ENCODE results near the gene UPK3A.
"Not testable (repeated sequence)": the region's sequence is repeated elsewhere in the genome, so short reads cannot be mapped to it uniquely, and the experiment has no call there.

The UPK3A gene

DNA sequence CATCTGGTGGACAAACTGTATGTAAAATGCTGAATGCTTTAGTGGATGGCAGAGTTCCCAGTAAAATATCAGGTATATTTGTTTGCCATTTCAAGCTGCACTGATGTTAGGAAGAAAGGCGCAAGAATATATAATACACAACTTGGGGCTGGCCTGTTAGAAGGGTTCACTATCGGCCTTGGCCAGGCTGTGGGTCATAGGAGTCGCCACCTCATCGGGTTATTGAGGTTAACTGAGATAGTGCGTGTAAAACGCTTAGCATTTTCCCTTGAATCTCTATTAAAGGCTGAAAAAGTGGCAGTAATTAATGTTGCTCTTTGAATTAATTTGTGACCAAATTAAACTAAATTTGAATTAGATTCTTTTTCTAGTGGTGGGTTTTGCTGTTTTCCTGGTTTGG, 30.0 kb downstream of the UPK3A start:
- Mint-ChIP-seq H3K4me3 (peak overlapping the region; percentile 45), H3K4me1 (ENCODE audit: low read depth) (peaks cover 88% of the 10 kb centered on the region), H3K27me3 (no peaks in the 10 kb centered on the region), H3K27ac (peak overlapping the region; percentile 57), H3K36me3 (ENCODE audit: low read depth) (peaks cover 24% of the 10 kb centered on the region), H3K9me3 (no peaks in the 10 kb centered on the region)
- intact Hi-C loops (cut with micrococcal nuclease) = loop anchor here (10.0 kb wide), 2 partner anchors 50 to 120 kb away; no protein-coding TSS in a partner anchor

DNA sequence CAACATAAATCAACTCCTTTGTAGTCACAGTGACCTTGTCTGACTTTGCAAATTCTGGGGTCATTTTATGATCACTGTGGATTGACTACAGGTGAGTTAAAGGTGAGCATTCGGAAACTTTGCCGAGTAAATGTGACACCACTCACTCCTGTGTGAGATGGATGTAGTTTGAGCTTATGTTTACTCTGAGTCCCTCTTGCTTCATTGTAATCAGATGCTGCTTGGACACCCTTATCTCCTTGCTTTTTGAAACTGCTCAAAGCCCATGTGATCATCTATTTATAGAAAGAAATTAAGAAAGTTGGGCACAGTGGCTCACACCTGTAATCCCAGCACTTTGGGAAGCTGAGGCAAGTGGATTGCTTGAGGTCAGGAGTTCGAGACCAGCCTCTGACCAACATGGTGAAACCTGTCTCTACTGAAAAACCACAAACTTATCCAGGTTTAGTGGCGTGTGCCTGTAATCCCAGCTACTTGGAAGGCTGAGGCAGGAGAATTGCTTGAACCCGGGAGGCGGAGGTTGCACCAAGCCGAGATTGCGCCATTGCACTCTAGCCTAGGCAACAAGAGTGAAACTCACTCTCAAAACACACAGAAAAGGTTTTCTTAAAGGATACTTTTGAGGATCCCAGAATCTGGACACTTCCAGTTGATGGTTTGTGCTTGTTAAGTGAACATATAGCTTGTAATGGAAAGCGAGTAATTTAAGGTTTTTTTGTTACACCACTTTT, 32.2 kb downstream of the UPK3A start:
- H3K4me3 Mint-ChIP-seq = no peak overlapping the region
- H3K4me1 Mint-ChIP-seq (ENCODE audit: low read depth) = peaks cover 75% of the 10 kb centered on the region
- H3K36me3 Mint-ChIP-seq (ENCODE audit: low read depth) = peaks cover 19% of the 10 kb centered on the region
- no peaks in the 10 kb centered on the region for H3K9me3 Mint-ChIP-seq
- peak overlapping the region; percentile 85 for H3K27ac Mint-ChIP-seq
- H3K27me3 Mint-ChIP-seq = no peaks in the 10 kb centered on the region
- intact Hi-C loops (cut with micrococcal nuclease) = loop anchor here (10.0 kb wide), 2 partner anchors 52 to 118 kb away; no protein-coding TSS in a partner anchor

DNA sequence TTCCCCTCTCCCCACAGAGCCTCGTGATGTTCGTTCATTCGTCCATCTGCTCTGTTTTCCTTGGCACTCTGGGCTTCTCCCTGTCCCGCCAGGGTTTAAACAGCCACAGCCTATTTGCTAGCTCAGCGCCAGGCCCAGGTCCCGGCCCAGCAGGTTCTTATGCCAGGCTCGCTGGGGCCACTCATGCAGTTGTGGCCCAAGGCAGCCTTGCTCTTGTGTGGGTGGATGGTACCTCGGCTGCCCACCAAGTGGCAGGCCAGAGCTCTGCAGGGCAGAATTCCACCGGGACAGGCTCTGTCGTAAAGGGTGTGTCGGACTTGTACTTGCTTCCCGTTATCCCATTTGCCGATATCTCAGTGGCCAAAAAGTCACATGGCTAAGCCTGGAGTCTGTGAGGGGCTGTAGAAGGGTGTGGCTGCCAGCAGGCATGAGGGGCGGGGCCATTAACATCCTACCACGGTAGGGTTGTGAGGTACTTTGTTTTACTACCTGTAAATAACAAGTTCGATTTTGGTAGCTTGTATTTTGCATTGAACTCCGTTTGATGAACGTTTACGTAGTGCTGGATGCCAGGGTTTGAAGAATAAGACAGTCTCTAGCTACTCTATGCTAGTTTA, 32.9 kb downstream of the UPK3A start:
- intact Hi-C loops (cut with micrococcal nuclease) = loop anchor here (10.0 kb wide), 2 partner anchors 53 to 117 kb away; no protein-coding TSS in a partner anchor
- H3K36me3 Mint-ChIP-seq (ENCODE audit: low read depth) = peaks cover 20% of the 10 kb centered on the region
- no peak overlapping the region for H3K4me3 Mint-ChIP-seq
- peak overlapping the region; percentile 85 for H3K27ac Mint-ChIP-seq
- H3K9me3 Mint-ChIP-seq = no peaks in the 10 kb centered on the region
- peaks cover 68% of the 10 kb centered on the region for H3K4me1 Mint-ChIP-seq (ENCODE audit: low read depth)
- no peaks in the 10 kb centered on the region for H3K27me3 Mint-ChIP-seq

DNA sequence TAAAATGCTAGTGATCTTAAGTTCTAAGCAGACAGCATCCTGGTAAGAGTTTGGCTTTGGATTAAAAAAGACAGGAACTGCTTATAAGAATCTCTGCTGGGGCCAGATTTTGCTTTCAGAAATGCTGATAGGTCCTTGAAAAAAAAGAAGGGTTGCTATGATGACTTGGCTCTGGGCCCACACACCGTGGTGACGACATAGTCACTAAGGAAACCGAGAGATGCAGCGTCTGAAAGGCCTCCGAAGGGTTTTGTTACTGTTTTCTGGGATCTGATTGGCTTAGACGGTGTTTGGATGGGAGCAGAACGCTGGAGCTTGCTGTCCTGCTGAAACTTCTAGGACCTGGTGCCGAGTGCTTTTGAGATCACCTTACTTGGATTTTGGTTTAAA, 33.4 kb downstream of the UPK3A start:
- peaks cover 63% of the 10 kb centered on the region for H3K4me1 Mint-ChIP-seq (ENCODE audit: low read depth)
- H3K27me3 Mint-ChIP-seq = no peaks in the 10 kb centered on the region
- peak overlapping the region; percentile 85 for H3K27ac Mint-ChIP-seq
- no peaks in the 10 kb centered on the region for H3K9me3 Mint-ChIP-seq
- intact Hi-C loops (cut with micrococcal nuclease) = loop anchor here (10.0 kb wide), 2 partner anchors 53 to 117 kb away; no protein-coding TSS in a partner anchor
- H3K36me3 Mint-ChIP-seq (ENCODE audit: low read depth) = peaks cover 24% of the 10 kb centered on the region
- H3K4me3 Mint-ChIP-seq = peak overlapping the region; percentile 4

DNA sequence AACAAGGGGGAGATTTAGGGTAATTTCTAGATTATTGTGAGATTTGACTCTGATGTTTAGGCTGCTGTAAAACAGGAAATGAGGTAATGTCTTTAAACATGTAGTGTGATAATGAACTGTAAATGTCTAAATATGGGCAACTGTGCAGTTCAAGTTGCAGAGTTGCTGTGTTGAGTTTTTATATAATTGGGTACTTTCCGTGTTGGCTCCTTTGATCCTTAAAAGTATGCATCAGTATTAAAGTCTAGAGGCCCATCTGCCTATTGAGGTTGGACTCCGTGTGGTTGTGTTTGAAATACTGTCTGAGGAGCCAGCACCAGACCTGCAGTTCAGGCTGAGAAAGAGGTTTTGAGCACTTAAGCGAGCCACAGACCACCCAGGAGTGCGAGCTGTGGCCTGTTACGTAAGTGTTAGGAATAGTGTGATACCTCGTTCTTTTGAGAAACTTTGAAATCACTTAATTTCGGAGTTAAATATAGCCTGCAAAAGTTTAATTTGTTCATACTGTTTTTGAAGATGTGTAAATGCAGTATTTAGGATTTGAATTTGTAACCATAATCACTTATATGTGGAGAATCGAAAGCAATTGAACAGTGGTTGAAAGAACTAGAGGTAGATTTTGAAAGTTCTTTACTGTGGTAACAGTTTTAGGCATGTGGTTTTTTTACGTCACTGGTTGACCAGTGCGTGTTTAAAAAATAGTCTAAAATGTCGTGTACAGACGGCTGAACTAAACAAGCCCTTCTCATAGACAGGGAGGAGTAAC, 34.0 kb downstream of the UPK3A start:
- H3K4me1 Mint-ChIP-seq (ENCODE audit: low read depth) = peaks cover 58% of the 10 kb centered on the region
- H3K4me3 Mint-ChIP-seq = peak overlapping the region; percentile 4
- intact Hi-C loops (cut with micrococcal nuclease) = loop anchor here (10.0 kb wide), 2 partner anchors 54 to 116 kb away; no protein-coding TSS in a partner anchor
- peak overlapping the region; percentile 85 for H3K27ac Mint-ChIP-seq
- no peaks in the 10 kb centered on the region for H3K27me3 Mint-ChIP-seq
- H3K9me3 Mint-ChIP-seq = no peaks in the 10 kb centered on the region
- peaks cover 24% of the 10 kb centered on the region for H3K36me3 Mint-ChIP-seq (ENCODE audit: low read depth)

DNA sequence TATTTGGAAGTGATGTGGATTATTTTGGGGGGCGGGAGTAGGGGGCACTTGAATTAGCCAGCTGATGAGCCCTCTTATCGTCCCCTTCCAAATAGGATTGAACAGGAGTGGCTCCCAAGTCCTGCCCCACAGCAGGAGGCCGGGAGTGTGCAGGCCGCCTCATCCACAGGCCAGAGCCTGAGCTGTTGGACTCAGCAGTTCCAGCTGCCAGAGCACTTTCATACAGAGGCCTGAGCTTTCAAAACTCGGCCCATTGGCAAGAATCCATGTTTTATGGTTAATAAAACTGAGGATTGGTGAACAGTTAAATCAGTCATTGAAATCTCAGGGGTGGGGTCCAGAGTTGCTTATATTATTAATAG, 34.6 kb downstream of the UPK3A start:
- Mint-ChIP-seq H3K9me3 (no peaks in the 10 kb centered on the region), H3K4me1 (ENCODE audit: low read depth) (peaks cover 52% of the 10 kb centered on the region), H3K27me3 (no peaks in the 10 kb centered on the region), H3K36me3 (ENCODE audit: low read depth) (peaks cover 30% of the 10 kb centered on the region), H3K4me3 (no peak overlapping the region), H3K27ac (peak overlapping the region; percentile 85)
- intact Hi-C loops (cut with micrococcal nuclease) = loop anchor here (10.0 kb wide), 2 partner anchors 55 to 115 kb away; no protein-coding TSS in a partner anchor

DNA sequence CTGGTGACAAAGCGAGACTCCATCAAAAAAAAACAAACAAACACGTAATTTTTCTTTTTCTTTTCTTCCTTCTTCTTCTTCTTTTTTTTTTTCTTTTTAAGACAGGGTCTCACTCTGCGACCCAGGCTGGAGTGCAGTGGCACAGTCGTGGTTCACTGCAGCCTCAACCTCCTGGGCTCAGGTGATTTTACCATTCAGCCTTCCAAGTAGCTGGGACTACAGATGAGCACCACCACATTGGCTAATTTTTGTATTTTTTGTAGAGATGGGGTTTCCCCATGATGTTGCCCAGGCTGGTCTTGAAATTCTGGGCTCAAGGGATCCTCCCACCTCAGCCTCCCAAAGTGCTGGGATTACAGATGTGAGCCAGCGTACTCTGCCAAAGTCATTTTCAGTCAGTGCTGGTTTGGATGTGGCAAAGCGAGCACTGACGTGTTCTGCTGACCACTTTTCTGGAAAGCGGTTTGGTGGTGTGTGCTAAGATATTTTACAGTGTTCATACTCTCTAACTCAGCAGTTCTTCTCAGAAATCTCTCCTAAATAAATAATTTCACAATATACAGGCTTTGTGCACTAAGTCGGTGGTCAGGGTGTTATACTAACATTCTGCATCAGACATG, 35.7 kb downstream of the UPK3A start:
- Mint-ChIP-seq H3K27ac (peak overlapping the region; percentile 85), H3K4me1 (ENCODE audit: low read depth) (peaks cover 44% of the 10 kb centered on the region), H3K4me3 (no peak overlapping the region), H3K27me3 (no peaks in the 10 kb centered on the region), H3K9me3 (no peaks in the 10 kb centered on the region), H3K36me3 (ENCODE audit: low read depth) (peaks cover 42% of the 10 kb centered on the region)
- intact Hi-C loops (cut with micrococcal nuclease) = no loop called here

DNA sequence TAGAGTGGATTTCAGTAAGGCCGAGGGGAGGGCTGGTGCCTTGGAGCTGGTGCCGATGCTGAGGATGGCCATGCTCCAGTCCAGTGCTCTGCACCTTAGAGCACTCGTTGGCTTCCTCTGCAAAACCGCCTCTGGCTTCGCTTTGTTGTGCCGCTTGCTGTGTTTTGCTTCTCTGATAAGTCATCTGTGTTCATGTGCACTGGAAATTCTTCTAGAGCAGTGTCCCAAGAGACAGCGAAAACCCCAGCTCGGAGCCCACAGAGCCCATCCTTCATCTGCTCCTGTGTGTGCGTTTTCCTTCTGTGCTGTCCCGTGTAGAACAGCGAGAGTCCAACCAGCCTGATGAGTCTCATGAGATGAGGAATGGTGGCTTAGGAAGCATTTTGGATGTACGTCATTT, 37.1 kb downstream of the UPK3A start:
- Mint-ChIP-seq H3K9me3 (no peaks in the 10 kb centered on the region), H3K27ac (no peak overlapping the region), H3K4me1 (ENCODE audit: low read depth) (peaks cover 34% of the 10 kb centered on the region), H3K4me3 (no peak overlapping the region), H3K36me3 (ENCODE audit: low read depth) (peaks cover 52% of the 10 kb centered on the region), H3K27me3 (no peaks in the 10 kb centered on the region)
- intact Hi-C loops (cut with micrococcal nuclease) = no loop called here

DNA sequence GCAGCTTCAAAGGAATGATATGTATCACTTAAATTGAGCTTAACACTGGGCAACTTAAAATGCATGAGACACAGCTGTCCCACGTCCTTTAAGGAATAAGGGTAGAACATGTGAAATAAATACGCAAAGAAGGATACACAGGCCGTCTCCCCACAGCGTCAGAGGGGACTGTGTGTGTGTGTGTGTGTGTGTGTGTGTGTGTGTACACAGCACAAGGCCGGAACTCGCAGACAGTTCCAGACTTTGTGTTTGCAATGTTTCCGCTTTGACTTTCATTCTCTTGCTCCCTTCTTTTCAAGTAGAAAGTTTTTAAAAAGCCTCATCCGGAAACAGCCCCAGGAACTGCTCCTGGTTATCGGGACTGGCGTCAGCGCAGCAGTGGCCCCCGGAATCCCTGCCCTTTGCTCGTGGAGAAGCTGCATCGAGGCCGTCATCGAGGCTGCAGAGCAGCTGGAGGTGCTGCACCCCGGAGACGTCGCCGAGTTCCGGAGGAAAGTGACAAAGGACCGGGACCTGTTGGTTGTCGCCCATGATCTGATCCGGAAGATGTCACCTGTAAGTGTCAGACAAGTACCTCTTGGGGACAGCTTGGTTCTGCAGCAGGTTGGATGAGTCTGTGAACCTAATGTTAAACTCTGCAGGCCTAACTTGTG, 38.2 kb downstream of the UPK3A start:
- peaks cover 22% of the 10 kb centered on the region for H3K4me1 Mint-ChIP-seq (ENCODE audit: low read depth)
- H3K4me3 Mint-ChIP-seq = no peak overlapping the region
- intact Hi-C loops (cut with micrococcal nuclease) = no loop called here
- H3K9me3 Mint-ChIP-seq = no peaks in the 10 kb centered on the region
- H3K27me3 Mint-ChIP-seq = no peaks in the 10 kb centered on the region
- peaks cover 62% of the 10 kb centered on the region for H3K36me3 Mint-ChIP-seq (ENCODE audit: low read depth)
- no peak overlapping the region for H3K27ac Mint-ChIP-seq

DNA sequence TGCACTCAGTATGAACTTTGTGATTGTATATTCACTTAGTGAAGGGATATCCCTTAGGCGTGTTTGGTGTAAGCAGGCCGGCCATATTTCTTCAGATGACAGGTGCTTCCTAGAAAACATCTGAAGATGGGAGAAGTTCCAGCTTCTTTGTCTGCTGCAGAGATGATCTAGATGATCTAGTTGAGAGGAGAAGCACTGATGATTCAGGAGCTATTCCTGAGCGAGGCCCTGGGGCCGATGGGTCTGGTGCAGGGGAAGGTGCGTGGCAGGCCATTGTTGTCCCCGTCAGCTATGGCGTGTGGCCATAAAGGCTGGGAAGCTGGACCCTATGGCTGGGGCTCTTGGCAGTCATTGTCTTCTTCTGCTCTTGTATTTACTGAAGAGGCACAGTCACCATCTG, 38.9 kb downstream of the UPK3A start:
- Mint-ChIP-seq H3K36me3 (ENCODE audit: low read depth) (peaks cover 62% of the 10 kb centered on the region), H3K4me1 (ENCODE audit: low read depth) (peaks cover 21% of the 10 kb centered on the region), H3K27me3 (no peaks in the 10 kb centered on the region), H3K4me3 (no peak overlapping the region), H3K9me3 (no peaks in the 10 kb centered on the region), H3K27ac (no peak overlapping the region)
- intact Hi-C loops (cut with micrococcal nuclease) = no loop called here

DNA sequence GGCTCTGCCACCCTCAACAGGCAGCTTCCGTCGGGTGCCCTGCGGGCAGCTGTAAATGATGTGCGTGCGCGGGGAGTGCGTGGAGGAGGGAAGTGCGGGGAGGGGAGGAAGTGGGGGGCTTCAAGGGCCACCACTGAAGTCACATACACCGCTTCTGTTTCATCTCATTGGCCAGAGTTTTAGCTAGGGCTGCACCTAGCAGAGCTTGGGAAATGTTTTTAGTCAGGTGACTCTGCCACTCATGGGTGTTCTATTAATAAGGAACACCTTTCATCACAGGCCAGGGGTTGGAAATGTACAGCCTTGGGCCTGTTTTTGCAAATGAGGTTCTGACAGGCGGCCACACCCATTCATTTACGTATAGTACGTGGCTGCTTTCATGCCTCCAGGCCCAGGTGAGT, 39.6 kb downstream of the UPK3A start:
- Mint-ChIP-seq H3K4me1 (ENCODE audit: low read depth) (peaks cover 21% of the 10 kb centered on the region), H3K9me3 (no peaks in the 10 kb centered on the region), H3K36me3 (ENCODE audit: low read depth) (peaks cover 64% of the 10 kb centered on the region), H3K27ac (no peak overlapping the region), H3K27me3 (no peaks in the 10 kb centered on the region), H3K4me3 (no peak overlapping the region)
- intact Hi-C loops (cut with micrococcal nuclease) = no loop called here

DNA sequence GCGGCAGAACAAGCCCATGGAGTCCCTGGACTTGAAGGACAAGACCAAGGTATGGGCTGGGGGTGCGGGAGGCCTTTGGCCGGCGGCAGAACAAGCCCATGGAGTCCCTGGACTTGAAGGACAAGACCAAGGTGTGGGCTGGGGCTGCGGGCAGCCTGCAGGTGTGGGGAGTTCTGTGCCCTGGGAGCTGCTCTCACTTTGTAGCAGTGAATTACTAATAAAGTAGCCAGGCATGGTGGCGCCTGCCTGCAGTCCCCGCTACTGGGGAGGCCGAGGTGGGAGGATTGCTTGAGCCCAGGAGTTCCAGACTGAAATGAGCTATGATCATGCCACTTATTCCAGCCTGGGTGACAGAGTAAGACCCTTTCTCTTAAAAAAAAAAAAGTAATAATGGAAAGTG, 43.5 kb downstream of the UPK3A start:
- H3K27me3 Mint-ChIP-seq; H3K4me3 Mint-ChIP-seq; H3K9me3 Mint-ChIP-seq; intact Hi-C loops (cut with micrococcal nuclease): not testable (repeated sequence)
- Mint-ChIP-seq H3K27ac (peak overlapping the region; percentile 79), H3K4me1 (ENCODE audit: low read depth) (peaks cover 15% of the 10 kb centered on the region), H3K36me3 (ENCODE audit: low read depth) (peaks cover 82% of the 10 kb centered on the region)

DNA sequence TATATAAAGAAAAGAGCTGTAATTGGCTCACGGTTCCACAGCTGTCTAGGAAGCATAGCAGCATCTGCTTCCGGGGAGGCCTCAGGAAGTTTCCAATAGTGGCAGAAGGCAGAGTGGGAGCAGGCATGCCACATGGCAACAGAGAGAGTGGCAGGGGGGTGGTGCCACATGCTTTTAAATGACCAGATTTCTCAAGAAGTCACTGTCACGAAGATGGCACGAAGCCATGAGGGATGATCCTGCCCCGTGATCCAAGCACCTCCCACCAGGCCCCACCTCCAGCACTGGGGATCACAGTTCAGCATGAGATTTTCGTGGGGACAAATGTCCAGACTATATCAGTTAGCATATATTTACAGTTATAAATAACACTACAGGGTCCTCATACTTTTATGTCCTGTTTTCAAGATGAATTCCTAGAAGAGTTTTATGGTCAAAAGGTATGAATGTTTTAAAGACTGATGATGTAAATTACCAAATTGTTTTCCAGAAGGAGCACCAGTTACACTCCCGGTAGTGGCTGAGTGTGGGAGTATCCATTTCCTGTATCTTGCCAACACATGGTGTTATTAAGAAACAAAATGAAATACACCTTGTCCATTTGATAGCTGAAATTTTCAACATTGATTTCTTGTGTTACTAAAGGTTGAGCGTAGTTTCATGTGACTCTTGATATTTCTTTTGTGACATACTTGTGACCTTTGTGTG, 44.2 kb downstream of the UPK3A start:
- Mint-ChIP-seq H3K27ac (peak overlapping the region; percentile 79), H3K4me1 (ENCODE audit: low read depth) (peaks cover 15% of the 10 kb centered on the region), H3K4me3 (no peak overlapping the region), H3K36me3 (ENCODE audit: low read depth) (peaks cover 82% of the 10 kb centered on the region), H3K9me3 (no peaks in the 10 kb centered on the region), H3K27me3 (no peaks in the 10 kb centered on the region)
- intact Hi-C loops (cut with micrococcal nuclease) = no loop called here
